Ammon's horn (tissue), 1 donor: ENCODE measurements around the gene NAV1.

Experiments used
- DNase-seq: peaks from one replicate; pipeline ENCODE4 v3.0.0-alpha.2; 2016; ENCODE audit warnings: low spot score

Gene NAV1

DNA sequence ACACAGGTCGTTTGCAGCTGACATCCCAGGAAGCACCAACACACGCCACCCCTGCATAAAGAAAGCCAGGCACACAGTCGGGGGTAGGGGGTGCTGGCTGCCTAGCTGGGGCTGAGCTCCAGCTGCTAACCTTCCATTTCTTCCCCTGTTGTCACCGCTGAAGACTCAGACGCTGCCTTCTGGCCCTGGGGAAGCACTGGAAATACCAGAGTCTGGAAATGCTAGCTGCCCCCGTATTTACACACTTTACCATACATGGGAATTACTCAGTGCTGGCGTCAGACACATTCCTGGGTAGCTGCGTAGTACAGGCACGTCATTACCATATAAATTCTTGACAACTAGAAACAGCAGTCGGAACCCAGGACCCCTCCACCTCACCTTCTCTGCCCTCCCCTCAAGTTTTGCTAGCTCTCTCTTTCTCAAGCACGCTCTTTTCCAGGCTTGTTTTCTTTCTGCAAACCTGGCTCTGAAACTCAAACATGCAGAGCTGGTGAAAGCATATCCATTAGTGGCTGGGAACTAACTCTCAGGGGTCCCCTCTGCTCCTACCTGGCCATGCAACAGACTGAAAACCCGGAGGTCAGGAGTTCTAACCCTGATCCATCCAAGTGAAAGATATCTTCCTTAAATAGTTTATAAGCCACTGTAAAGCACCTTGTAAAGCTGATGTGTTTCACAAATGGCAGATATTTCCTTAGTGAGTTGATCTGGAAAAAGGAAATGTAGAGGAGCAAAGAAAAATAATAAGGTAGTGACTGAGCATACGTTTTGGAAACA is 35.3 kb upstream of the NAV1 start:
- DNase-seq = peak; percentile 53

DNA sequence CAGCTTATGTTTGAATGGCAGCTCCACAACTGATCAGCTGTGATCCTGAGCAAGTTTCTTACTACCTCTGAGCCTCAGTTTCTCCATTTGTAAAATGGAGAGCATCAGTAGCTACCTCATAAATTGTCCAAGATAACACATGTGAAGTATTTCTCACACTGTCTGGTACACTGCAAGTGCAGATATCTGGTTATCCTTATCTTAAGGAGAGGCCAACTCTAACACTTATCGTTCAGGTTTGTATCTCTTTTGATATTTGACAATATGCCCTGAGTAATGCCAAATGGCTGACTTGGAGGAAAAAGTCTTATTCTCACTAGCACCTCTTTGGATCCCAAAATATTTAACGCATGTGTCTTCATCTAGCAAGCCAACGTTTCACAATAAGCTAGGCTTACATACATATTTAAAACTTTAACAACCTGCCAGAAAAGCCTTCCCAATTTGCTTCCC is 34.7 kb upstream of the NAV1 start:
- DNase-seq = no peak

DNA sequence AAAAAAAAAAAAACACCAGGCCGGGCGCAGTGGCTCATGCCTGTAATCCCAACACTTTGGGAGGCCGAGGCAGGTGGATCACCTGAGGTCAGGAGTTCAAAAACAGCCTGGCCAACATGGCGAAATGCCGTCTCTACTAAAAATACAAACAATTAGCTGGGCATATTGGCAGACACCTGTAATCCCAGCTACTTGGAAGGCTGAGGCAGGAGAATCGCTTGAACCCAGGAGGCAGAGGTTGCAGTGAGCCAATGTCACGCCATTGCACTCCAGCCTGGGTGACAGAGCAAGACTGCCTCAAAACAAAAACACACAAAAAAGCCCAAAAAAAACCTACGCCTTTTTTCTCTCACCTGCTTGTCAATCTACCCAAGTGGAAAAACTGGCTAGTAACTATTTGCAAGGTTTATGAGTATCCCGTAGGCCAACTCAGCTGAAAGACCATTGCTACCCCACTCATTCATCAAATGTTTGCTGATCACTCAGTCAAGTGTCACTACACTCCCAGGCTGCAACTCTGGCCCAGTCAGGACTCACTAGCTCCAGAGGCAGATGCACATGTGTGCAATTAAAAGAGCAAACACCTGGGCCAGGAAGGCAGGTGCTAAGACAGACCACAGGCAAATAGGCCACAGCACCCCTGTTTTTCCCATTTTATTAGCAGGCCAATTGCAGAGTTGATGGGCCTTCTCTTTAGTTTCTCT is 34.0 kb upstream of the NAV1 start:
- DNase-seq = no peak

DNA sequence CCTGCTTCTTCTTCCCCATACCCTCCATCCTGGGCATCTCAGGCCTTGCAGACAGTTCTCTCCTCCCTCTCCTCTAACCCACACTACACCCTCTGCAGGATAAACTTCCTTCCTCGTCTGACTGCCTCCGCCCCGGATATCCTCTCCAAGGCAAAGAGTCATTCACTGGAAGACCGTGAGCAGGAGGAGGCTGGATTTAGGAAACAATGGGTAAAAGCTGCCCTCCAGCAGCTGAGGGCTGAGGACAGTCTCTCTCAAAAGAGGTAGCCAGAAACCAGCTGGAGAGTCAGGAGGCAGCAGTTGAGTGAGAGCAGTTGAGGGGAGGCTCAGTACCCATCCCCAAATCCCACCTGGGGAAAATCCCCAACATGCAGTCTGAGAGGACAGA is 33.4 kb upstream of the NAV1 start:
- no peak for DNase-seq

DNA sequence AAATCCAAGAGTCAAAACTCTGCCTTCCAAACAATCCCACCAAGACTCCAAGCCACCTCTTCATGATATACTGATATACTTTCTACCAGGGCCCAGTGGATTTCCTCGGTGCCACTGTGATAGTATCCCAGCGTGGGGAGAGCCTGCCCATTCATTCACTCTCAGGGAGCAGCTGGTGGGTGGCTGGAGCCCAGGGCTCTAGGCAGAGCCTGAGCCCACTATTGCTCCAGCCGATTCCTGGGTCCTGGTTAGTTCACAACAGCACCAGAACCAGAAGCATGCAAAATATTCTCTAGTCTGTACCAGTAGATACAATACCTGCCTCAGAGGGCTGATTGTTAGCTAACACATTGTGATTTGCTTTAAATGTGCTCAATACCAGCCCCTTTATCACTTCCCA is 32.8 kb upstream of the NAV1 start:
- peak; percentile 57 for DNase-seq

DNA sequence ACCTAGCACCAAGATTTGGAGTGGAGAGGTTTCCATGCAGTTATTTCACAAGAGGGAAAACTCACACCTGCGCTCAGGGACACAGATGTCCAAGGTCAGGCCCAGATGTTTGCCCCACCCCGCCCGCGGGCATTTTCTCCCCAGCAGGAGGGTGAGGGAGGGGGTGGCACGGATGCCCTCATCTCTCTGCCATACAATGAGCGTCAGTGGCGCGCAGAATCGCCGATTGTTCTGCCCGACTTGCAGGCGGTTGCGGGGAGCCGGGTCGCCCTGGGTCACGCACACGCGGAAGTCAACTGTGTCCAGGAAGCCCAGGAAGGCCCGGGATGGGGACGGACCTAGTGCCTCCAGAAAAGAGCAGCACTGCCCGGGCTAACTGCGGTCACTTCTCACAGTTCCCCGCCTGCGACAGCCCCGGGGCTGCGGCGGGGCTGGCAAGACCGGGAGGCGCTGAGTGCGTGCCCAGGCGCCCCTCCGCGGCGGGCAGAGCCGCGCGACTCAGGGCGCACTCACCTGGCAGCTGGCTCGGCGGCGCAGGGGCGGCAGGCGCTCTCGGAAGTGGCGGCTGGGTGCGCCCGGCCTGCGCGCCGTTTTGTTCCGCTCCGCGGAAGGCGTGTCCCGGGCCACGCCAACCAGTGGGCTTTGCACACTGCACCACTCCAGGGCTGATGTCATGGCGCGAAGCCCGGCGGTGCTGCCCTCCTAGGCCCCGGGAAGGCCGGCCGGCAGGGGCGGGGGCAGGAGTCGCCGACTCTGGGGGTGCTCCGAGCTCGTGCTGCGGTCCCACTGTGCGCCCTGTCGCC is 32.2 kb upstream of the NAV1 start, which contains the start of gene CSRP1:
TSS of gene CSRP1 (minus strand) at position 567 of the 803 bp plus-strand sequence. CDS start 10,820 bp downstream, outside the sequence.
- peak; percentile 95 for DNase-seq

DNA sequence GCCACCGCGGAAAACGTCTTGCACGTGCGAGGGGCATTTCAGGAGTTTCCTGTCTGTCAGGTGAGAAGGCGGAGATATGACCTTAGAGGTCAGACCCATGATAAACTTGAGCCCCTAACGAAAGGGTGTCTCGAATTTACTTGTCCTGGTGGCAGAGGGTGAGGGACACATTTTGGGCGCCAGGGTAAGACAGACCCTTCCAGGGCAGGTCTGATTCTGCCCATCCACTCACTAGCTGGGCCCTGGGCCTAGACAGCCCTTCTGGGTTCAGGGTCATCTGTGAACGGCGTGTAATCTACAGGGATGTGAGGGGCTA is 31.6 kb upstream of the NAV1 start:
- DNase-seq = no peak

DNA sequence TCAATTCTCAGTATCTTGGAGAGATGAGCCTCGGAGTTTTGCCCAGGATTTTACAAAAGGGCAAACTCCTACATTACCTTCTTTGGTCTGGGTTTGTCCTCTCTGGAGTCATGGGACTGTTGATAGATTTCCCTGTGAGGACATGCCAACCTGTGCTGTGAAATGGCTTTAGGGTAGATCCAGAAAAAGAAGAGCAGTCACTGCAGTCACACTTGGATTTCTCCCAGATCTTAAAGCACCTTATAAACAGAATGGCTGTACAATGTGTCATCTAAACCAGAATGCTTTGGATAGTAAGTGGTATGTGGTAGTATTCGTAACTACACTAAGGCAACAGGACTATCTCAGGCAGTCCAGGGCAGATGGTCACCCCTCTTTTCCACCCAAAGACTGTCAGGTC is 30.1 kb upstream of the NAV1 start:
- no peak for DNase-seq

DNA sequence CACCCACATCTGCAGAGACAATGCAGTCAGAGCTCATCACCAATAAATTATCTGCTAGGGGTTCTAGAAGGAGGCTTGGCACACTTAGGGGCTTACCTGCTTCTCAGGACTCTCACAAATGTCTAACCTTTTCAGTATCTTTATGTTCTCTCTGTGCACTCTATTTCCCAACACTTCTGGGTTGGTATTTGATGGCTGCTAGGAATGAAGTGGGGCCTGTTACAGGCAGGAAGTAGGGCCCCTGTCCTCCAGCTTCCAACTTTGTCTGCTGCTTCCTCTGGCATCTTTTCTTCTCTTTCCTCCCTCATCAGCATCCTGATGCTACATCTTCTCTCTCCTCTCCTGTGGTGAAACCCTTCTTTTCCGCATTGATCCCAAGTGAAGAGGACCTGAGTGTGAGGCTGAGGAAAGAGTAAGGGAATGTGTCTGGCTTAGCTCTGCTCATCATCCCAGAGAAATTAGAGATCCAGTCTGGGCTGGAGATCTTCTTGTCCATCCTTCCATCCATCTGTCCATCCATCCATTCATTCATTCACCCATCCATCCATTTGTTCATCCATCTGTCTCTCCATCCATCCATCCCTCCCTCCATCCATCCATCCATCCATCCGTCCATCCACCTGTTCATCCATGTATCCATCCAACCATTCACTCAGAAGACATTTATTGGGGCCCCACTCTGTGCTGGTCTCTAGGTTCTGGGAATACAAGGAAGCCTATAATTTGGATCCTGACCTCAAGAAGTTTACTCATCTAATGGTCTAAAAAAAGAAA is 29.1 kb upstream of the NAV1 start:
- DNase-seq = no peak

DNA sequence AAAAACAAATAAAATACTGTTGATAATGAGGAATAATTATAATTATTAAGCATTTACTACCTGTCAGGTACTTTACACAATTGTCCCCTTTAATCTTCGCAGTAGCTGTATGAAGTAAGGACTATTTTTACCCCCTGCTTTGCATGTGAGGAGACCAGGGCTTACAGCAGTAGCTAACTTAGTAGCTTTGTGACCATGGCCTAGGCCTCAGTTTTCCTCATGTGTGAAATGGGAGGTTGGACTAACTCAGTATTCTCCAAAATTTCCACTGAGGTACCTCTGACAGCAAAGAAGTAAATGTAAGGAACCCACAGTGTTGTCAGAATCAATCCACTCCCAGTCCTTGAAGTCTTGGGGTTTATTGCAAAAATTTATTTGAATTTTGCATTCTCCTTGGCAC is 28.2 kb upstream of the NAV1 start:
- DNase-seq = no peak

DNA sequence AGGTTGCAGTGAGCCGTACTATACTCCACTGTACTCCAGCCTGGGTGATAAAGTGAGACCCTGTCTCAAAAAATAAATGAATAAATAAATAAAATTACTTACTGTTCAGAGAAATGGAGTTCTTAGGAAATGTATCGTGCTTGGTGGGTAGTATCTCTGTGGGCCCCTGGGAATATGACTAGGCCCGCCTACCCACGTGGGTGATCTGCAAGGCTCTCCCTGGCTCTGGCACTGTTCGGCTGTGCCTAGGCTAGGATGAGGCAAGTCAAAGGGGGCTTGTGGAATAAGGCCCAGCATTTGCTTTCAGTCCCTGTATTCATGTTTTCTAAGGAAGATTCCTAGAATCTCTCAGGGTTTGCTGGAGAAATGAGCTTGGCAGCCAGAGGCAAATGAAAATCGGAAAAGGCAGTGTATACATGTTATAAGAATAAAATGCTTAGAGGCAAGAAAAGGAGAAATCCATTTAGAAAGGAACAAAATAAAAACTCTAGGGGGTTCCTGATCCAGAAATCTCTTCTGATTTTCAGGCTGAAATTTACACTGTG is 27.5 kb upstream of the NAV1 start:
- DNase-seq = no peak

DNA sequence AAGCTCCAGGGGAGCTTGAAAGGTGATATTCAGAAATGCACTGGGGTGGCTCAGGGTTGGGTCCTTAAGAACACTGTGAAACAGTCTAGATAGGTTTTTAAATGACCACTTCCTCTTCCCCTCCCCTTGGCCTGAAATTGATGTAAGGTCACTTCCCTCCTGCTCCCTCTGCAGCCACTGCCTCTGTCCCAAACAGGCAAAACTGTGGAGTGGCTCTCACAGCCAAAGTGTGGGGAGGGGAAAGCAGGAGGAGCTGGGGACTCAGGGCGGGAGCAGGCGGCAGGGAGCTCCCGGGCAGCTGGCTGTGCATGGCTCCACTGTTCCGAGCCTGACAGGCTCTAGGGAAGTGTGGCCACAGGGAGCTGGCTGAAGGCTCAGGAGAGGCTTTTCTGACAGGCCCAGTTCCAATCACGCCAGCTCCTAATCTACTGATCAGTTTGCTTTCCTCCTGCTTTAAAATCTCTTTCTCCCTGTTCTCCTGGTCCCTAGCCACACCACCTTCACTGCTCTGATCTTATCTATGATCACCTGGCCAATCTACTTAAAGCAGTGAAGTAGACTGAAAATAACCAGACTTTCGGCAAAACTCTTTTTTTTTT is 26.9 kb upstream of the NAV1 start:
- DNase-seq = peak; percentile 91

DNA sequence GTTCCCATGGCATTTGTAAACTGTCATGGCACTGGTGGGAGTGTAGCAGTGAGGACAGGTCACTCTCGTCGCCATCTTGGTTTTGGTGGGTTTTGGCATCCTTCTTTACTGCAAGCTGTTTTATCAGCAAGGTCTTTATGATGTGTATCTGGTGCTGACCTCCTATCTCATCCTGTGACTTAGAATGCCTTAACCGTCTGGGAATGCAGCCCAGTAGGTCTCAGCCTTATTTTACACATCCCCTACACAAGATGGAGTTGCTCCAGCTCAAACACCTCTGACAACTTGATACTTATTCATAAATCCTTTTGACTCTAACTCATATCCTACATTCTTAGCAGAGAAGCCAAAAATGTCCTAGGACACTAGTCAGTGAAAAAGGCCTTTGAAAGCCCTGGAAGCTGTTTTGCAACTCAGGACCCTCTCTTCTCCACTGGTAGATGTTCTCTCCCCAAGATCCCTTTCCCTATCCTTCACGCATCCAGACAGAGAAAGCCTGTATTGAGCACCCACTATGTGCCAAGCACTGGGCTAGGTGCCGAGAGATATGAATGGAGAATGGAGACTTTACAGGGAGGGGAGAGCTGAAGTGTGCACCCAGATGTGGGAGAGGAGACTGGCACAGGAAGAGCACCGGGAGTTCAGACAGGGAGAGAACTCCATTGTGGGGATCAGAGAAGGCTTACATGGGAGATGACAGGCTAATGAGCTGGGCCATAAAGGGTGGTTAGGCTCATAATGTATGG is 25.3 kb upstream of the NAV1 start:
- no peak for DNase-seq

DNA sequence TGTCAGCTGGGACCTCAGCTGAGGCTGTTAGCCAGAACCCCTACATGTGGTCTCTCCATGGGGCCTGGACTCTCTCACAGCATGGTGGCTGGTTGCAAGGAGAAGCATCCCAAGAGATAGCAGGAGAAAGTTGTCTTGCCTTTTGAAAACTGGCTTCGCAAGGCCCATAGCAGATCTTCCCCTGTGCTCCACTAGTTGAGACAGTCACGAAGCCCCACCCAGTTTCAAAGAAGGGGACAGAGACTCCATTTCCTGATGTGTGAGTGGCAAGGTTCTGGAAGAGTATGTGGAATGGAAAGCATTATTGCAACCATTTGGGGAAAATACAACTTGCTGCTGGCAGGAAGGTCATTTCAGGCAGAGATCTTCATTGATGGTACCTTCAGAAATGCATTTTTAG is 24.5 kb upstream of the NAV1 start:
- no peak for DNase-seq

DNA sequence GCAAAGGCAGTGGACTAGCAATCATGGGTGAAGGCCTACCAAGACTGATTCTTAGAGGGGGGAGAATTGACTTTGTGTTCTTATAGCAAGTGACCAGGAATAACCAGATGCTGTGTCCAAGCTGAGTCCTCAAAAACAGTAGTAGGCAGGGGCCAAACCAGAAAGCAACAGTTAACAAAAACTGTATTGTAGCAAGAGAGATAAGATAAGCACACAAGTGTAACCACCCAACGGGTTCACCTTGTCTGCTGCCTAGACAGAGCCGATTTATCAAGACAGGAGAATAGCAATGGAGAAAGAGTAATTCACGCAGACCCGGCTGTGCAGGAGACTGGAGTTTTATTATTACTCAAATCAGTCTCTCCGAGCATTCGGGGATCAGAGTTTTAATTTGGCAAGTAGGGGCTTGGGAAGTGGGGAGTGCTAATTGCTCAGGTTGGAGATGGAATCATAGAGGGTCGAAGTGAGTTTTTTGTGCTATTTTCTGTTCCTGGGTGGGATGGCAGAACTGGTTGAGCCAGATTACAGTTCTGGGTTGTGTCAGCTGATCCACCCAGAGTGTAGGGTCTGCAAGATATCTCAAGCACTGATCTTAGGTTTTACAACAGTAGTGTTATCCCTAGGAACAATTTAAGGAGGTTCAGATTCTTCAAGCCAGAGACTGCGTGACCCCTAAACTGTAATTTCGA is 23.7 kb upstream of the NAV1 start:
- no peak for DNase-seq

DNA sequence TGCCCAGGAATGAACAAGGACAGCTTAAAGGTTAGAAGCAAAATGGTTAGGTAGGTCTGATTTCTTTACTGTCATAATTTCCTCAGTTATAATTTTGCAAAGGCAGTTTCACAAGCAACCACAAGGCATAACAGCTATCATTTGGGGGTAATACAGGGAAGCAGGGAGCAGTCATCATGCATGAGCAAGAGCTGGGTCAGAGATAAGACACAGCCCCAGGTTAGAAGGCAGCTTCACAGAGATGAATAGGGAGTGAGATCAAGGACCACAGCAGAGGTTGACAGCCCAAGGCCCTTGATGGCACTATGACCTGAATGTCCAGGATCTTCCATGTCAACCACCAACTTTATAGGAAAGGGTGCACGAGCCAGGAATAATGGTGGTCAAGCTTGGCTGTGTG is 23.0 kb upstream of the NAV1 start:
- DNase-seq = no peak

DNA sequence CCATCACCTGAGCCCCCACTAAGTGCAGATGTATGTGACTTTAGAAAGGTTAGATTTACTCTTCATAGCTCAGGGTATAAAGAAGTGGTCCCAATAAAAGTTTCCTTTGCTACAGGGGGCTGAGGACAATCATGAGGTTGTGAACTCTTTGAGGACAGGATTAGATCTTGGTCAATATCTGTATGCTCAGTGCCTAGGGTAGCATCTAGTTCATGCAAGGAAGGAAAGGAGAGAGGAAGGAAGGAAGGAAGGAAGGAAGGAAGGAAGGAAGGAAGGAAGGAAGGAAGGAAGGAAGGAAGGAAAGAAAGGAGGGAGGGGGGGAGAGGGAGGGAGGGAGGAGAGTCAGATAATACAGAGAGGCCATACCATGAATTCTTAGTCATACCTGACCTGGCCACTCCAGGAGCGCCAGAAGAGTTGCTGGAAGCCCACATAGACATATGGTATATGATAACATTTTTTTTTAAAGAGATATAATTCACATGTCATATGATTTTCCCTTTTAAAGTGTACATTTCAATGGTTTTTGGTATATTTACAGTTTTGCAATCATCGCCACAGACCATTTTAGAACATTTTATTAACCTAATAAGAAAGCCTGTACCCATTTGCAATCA is 22.3 kb upstream of the NAV1 start:
- DNase-seq = no peak

DNA sequence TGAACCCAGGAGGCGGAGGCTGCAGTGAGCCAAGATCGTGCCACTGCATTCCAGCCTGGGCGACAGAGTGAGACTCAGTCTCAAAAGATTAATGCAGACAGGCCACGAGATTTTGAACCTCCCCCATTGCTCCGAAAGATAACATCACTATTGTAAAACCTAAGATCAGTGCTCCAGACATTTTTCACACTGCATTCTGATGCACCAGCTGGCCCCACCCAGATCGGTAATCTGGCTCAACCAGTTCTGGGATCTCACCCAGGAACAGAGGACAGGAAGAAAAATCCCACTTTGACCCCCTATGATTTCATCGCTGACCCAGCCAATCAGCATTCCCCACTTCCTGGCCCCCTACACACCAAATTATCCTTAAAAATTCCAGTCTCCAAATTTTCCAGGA is 21.3 kb upstream of the NAV1 start:
- DNase-seq = no peak

DNA sequence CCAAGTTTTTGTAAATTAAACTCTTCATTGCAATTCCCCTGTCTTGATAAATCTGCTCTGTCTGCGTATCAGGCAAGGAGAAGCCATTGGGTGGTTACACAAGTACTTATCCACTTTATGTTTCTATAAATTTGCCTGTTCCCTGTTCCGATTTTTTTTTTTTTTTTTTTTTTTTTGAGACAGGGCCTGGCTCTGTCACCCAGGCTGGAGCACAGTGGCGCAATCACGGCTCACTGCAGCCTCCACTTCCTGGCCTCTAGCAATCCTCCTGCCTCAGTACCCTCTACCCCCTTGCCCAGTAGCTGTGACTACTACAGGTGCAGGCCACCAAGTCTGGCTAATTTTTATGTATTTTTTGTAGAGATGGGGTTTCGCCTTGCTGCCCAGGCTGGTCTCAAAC is 20.9 kb upstream of the NAV1 start:
- DNase-seq = no peak
